Tibial artery (tissue), 4 donors: ENCODE measurements around the gene OSBPL3.
"Not testable (repeated sequence)": the region's sequence is repeated elsewhere in the genome, so short reads cannot be mapped to it uniquely, and the experiment has no call there.

Source experiments
- DNase-seq, 2 donors: peaks; one replicate each; pipeline ENCODE4 v3.0.0-alpha.2; 2019
- H3K27ac ChIP-seq, 2 donors: fragments of 200-600 bp; sonication (generic) in 1 of 2; 1 replicate in 1 of 2; 2 replicates in 1 of 2; pipeline ENCODE4 v1.5.1; 2018 to 2019; ENCODE audit warnings: mild to moderate bottlenecking in 1 of 2
- H3K27me3 ChIP-seq, 2 donors: fragments of 200-600 bp; sonication (generic) in 1 of 2; one replicate each; pipeline versions ENCODE4 v1.5.1 to v1.6.0; 2016 to 2019
- H3K36me3 ChIP-seq, 3 donors: fragments of 200-600 bp; sonication (generic) in 2 of 3; one replicate each; pipeline ENCODE4 v1.5.1; 2016 to 2019; ENCODE audit warnings: mild to moderate bottlenecking in 2 of 3
- H3K4me1 ChIP-seq, 4 donors: fragments of 200-600 bp; sonication (generic) in 2 of 4; 1 replicate in 3 of 4; 2 replicates in 1 of 4; pipeline ENCODE4 v1.5.1; 2016 to 2019
- H3K4me3 ChIP-seq, 2 donors: fragments of 200-600 bp; sonication (generic) in 1 of 2; 1 replicate in 1 of 2; 2 replicates in 1 of 2; pipeline ENCODE4 v1.5.1; 2018 to 2019; ENCODE audit warnings: mild to moderate bottlenecking in 2 of 2
- H3K9me3 ChIP-seq, 3 donors: fragments of 200-600 bp; sonication (generic) in 1 of 3; one replicate each; pipeline ENCODE4 v1.5.1; 2016 to 2019
- CTCF ChIP-seq, 2 experiments: fragments of 200-600 bp in 1 of 2; fragments of 450-650 bp in 1 of 2; IDR thresholded peaks; one replicate each; pipeline ENCODE4 v1.5.1; 2017 to 2019; ENCODE audit warnings: antibody characterized with exemption in 2 of 2, mild to moderate bottlenecking in 1 of 2, moderate library complexity in 1 of 2
- intact Hi-C: fragments of 100-400 bp; cut with DNase I; formaldehyde crosslinking; loops from one replicate; pipeline ENCODE4 v1.15.0; 2023; ENCODE audit warnings: low total_unique reads

Gene OSBPL3

DNA sequence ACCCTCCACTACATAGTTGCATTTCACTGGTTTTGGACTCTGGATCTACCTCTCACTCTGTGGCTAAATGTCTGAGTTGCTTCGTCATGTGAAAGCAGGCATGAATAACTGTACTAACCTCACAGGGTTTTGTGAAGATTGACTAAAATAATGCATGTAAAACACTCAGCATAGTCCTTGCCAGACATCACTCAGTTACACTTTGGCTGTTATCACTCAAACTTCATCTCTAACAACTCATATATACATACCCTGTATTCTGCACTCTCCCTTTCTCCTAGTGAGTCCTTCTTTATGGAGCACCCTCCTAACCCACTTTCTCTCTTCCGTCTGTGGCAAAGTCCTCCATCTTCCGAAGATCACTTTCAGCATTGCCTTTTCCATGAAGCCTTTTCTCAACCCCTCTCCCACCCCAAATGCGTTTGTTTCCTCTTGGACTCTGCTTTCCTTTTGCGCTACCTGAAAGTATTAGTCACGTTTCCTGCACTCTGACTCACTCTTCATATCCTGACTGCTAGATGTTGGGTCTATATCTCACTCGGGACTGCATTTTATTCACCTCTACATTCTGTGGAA lies 72.6 kb downstream of the OSBPL3 start:
- intact Hi-C loops = no loop called here
- no peak overlapping the region for H3K4me3 ChIP-seq
- no peaks in the 10 kb centered on the region for H3K36me3 ChIP-seq
- no peaks in the 10 kb centered on the region for H3K9me3 ChIP-seq
- no peak for DNase-seq
- H3K4me1 ChIP-seq = no peaks in the 10 kb centered on the region
- TF ChIP-seq CTCF (IDR thresholded peaks at IDR 0.05) = no peak
- no peaks in the 10 kb centered on the region for H3K27me3 ChIP-seq
- H3K27ac ChIP-seq = no peak overlapping the region

DNA sequence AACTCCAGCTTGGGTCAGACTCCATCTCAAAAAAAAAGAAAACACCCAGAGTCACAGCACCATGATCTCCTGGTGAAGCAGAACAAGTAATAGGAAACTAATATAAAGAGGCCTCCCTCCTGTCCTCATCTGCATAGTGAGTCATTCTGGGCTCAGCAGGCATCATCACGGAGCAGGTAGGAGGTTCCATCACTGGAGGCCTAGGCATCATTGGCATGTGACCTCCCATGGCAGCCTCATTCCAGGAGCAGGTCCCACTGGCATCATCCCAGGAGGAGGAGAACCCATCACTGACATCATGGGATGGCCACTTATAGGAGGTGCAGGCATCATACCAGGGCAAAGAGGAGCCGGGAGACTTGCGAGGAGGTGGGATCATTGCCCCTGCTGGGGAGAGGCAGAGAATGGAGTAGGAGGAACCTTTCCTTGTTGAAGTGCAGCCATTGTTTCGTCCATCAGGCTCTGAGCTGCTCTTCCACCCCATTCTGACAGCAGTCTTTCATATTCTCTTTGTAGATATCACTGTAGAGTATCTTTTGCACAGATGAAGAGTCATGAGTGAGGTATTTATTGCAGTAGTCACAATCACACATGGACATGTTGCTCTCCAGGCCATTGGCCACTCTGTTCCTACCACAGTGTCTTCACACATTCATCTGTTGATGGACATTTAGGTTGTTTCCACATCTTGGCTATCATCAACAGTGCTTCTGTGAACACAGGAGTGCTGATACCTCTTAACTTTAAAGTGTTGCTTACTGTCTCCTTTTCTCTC lies 73.8 kb downstream of the OSBPL3 start:
- Histone ChIP-seq H3K9me3 (no peaks in the 10 kb centered on the region), H3K4me1 (no peaks in the 10 kb centered on the region), H3K36me3 (no peaks in the 10 kb centered on the region), H3K27ac (no peak overlapping the region), H3K27me3 (no peaks in the 10 kb centered on the region), H3K4me3 (no peak overlapping the region)
- no peak for DNase-seq
- intact Hi-C loops = no loop called here
- TF ChIP-seq CTCF (IDR thresholded peaks at IDR 0.05) = no peak

DNA sequence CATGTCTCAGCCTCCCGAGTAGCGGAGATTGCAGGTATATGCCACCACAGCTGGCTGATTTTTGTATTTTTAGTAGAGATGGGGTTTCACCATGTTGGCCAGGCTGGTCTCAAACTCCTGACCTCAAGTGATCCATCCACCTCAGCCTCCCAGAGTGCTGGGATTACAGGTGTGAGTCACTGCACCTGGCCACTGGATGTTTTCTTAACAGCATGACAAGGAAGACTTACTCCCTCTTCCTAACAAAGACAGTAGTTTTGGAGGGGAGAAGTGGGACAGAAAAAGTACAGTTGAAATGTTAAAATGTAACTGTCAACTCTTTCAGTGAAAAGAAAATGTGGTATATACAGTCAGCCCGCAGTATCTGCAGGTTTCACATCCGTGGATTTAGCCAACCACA lies 76.0 kb downstream of the OSBPL3 start:
- intact Hi-C loops = loop anchor here (5.0 kb wide), 1 partner anchor 678 kb away; no protein-coding TSS in a partner anchor

DNA sequence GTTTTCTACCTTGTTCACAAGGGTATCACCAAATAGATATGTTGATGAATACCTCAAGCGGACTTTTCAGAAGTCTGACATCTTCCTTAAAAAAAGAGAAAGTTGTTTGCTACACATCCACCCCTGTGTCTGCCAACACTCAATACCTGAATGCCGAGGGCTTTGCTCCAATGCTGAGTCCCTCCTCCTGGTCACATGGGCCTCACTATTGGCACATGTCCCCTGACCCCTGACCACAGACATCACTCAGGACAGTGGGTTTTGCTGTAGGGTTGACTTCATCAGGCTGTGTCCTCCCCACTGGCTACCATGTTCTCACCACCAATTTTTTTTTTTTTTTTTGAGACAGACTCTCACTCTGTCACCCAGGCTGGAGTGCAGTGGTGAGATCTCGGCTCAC lies 76.4 kb downstream of the OSBPL3 start:
- no peak for DNase-seq
- TF ChIP-seq CTCF (IDR thresholded peaks at IDR 0.05) = no peak
- Histone ChIP-seq H3K36me3 (no peaks in the 10 kb centered on the region), H3K9me3 (no peaks in the 10 kb centered on the region), H3K4me1 (no peaks in the 10 kb centered on the region), H3K27me3 (no peaks in the 10 kb centered on the region), H3K4me3 (no peak overlapping the region), H3K27ac (no peak overlapping the region)
- intact Hi-C loops = loop anchor here (5.0 kb wide), 1 partner anchor 679 kb away; no protein-coding TSS in a partner anchor

More for the DNA sequence above, 76.0 kb downstream of the OSBPL3 start:
- not testable (repeated sequence) for H3K9me3 ChIP-seq, H3K4me1 ChIP-seq, H3K36me3 ChIP-seq, H3K27me3 ChIP-seq, DNase-seq, H3K4me3 ChIP-seq, H3K27ac ChIP-seq

DNA sequence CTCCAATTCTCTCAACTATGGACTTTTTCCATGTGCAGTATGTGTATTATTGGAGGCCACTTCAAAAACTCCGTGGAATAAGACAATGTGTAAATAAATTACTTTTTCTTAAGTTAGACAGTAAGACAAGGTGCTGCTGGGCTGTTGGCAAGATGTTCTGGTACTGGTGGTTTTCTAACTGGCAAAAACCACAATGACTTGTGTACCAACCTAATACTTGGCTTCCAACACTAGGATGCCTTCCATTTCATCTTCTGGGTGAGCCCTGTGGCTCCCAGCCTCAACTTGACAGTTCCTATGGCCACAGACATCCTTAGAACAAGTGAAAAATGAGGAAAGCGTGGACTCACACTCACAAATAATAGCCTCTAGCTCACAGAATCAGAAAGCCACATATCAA lies 77.0 kb downstream of the OSBPL3 start:
- no peak for TF ChIP-seq CTCF (IDR thresholded peaks at IDR 0.05)
- DNase-seq = no peak
- H3K4me1 ChIP-seq = no peaks in the 10 kb centered on the region
- no peak overlapping the region for H3K27ac ChIP-seq
- H3K9me3 ChIP-seq = no peaks in the 10 kb centered on the region
- intact Hi-C loops = loop anchor here (5.0 kb wide), 1 partner anchor 679 kb away; no protein-coding TSS in a partner anchor
- H3K4me3 ChIP-seq = no peak overlapping the region
- no peaks in the 10 kb centered on the region for H3K27me3 ChIP-seq
- H3K36me3 ChIP-seq = no peaks in the 10 kb centered on the region

DNA sequence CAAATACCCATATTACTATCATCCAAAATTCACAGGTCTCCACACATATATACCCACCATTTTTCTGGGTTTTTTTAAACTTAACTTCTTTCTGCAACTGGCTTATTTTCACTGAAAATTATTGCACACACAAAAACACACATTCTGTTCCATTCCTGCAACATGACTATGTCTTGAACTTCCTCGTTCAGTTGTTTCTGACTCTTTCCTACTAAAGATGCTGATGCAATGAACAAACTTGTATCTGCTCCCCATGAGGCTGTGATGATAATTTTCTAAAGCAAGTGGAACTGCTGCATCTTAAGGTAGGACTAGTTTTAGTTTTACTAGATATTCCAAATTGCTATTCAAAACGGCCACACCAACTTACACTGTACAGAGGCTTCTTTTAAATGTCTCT lies 77.7 kb downstream of the OSBPL3 start:
- H3K4me1 ChIP-seq = no peaks in the 10 kb centered on the region
- intact Hi-C loops = loop anchor here (5.0 kb wide), 1 partner anchor 680 kb away; no protein-coding TSS in a partner anchor

More for the DNA sequence above, 77.7 kb downstream of the OSBPL3 start:
- Histone ChIP-seq H3K36me3 (no peaks in the 10 kb centered on the region), H3K27ac (no peak overlapping the region), H3K27me3 (no peaks in the 10 kb centered on the region), H3K9me3 (no peaks in the 10 kb centered on the region), H3K4me3 (no peak overlapping the region)
- DNase-seq = no peak
- TF ChIP-seq CTCF (IDR thresholded peaks at IDR 0.05) = no peak
